ENCODE measurements around the gene STRIP2. TPM values are rescaled to one million over a fixed set of nuclear protein-coding genes. Genes with fewer than 3 reads are reported as not detected.
"Not testable (repeated sequence)": the region's sequence is repeated elsewhere in the genome, so short reads cannot be mapped to it uniquely, and the experiment has no call there.

Gene STRIP2
- total RNA-seq, 1 experiment from 2014 or later = 6.5 TPM

DNA sequence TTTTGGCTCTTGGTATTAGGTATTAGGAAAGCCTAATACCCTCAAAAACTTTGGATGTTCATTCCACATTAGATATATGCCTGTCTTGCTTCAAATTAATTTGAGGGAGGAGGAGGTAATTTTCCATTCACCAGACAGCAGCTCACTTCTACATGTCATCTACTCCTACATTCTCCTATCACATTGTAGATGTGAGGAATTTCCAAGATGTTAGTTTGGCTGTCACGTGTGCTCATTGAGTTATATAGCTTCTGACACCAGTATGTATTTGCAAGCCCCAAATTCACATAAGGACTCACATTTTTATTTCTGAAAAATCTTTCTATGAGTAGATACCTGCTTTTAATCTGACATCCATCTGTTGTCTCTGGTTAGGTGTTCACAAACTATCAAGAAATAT lies 45.6 kb downstream of the STRIP2 start:
- Histone ChIP-seq H3K9me3 (no peaks in the 10 kb centered on the region), H3K4me3 (ENCODE audit: low read depth, low read length) (no peak overlapping the region), H3K4me1 (no peaks in the 10 kb centered on the region), H3K36me3 (ENCODE audit: control insufficient read depth, insufficient read depth, low read length) (no peaks in the 10 kb centered on the region), H3K27me3 (replicated peaks; ENCODE audit: control insufficient read depth, insufficient read depth, low read length) (no peaks in the 10 kb centered on the region)
- no peaks in the 10 kb centered on the region for H3K36me3 Mint-ChIP-seq (ENCODE audit: insufficient read depth, unreplicated experiment)
- no peaks in the 10 kb centered on the region for H3K4me1 Mint-ChIP-seq (ENCODE audit: low read depth, unreplicated experiment)
- no peak overlapping the region for H3K4me3 Mint-ChIP-seq (ENCODE audit: unreplicated experiment)
- DNase-seq = no peak
- H3K27me3 Mint-ChIP-seq (ENCODE audit: insufficient read depth, unreplicated experiment) = no peaks in the 10 kb centered on the region
- no TSS peak for BruUV-seq (replicated peaks)
- H3K27ac Mint-ChIP-seq (ENCODE audit: unreplicated experiment) = no peak overlapping the region
- no peaks in the 10 kb centered on the region for H3K9me3 Mint-ChIP-seq (ENCODE audit: unreplicated experiment)
- intact Hi-C loops (cut with micrococcal nuclease; ENCODE audit: unreplicated experiment) = no loop called here
- ChIA-PET POLR2A (no interaction called here), CTCF (no interaction called here)
- TF ChIP-seq CTCF (IDR thresholded peaks at IDR 0.05; ENCODE audit: insufficient read depth in 1 of 2, low read depth in 1 of 2, low read length in 1 of 2, severe bottlenecking in 1 of 2, unreplicated experiment in 1 of 2) = no peak

DNA sequence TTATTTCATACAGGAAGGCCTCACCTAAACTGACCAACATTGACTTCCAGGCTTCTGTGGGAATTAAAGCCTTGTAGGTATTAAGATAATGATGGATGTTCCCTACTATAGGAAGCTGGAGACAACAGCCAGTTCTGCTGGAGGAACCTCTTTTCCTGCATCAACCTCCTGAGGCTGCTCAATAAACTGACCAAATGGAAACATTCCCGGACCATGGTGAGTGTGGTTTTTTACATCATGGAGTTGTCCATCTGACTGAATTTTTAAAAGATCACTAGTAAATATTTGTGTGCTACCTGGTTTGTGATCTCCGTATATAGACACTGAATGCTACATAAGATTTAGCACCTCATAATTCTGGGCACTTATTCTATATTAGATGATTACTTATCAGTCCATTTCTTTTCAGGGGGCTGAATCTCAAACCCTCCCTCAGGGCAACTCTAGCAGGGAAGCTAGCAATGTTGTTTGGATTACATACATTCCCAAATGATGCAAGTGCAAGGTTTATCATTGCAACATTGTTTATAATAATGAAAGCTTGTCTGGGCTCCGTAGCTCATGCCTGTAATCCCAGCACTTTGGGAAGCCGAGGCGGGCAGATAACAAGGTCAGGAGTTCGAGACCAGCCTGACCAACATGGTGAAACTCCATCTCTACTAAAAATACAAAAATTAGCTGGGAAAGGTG lies 46.6 kb downstream of the STRIP2 start:
- TF ChIP-seq CTCF (IDR thresholded peaks at IDR 0.05; ENCODE audit: insufficient read depth in 1 of 2, low read depth in 1 of 2, low read length in 1 of 2, severe bottlenecking in 1 of 2, unreplicated experiment in 1 of 2) = no peak

GRCh38 chr7:129481376-129481775 lies 47.1 kb downstream of the STRIP2 start:
- H3K27me3 ChIP-seq (replicated peaks; ENCODE audit: control insufficient read depth, insufficient read depth, low read length); H3K4me1 Mint-ChIP-seq (ENCODE audit: low read depth, unreplicated experiment); H3K36me3 Mint-ChIP-seq (ENCODE audit: insufficient read depth, unreplicated experiment); H3K4me3 ChIP-seq (ENCODE audit: low read depth, low read length); CTCF ChIA-PET; H3K27ac Mint-ChIP-seq (ENCODE audit: unreplicated experiment); H3K4me3 Mint-ChIP-seq (ENCODE audit: unreplicated experiment); H3K4me1 ChIP-seq; DNase-seq; H3K36me3 ChIP-seq (ENCODE audit: control insufficient read depth, insufficient read depth, low read length); H3K9me3 ChIP-seq; H3K9me3 Mint-ChIP-seq (ENCODE audit: unreplicated experiment); POLR2A ChIA-PET; H3K27me3 Mint-ChIP-seq (ENCODE audit: insufficient read depth, unreplicated experiment); BruUV-seq (replicated peaks); intact Hi-C loops (cut with micrococcal nuclease; ENCODE audit: unreplicated experiment): not testable (repeated sequence)

More for the DNA sequence above, 46.6 kb downstream of the STRIP2 start:
- Histone ChIP-seq H3K9me3 (no peaks in the 10 kb centered on the region), H3K4me3 (ENCODE audit: low read depth, low read length) (no peak overlapping the region), H3K4me1 (no peaks in the 10 kb centered on the region), H3K27me3 (replicated peaks; ENCODE audit: control insufficient read depth, insufficient read depth, low read length) (no peaks in the 10 kb centered on the region), H3K36me3 (ENCODE audit: control insufficient read depth, insufficient read depth, low read length) (no peaks in the 10 kb centered on the region)
- Mint-ChIP-seq H3K27ac (ENCODE audit: unreplicated experiment) (no peak overlapping the region), H3K4me1 (ENCODE audit: low read depth, unreplicated experiment) (no peaks in the 10 kb centered on the region), H3K27me3 (ENCODE audit: insufficient read depth, unreplicated experiment) (no peaks in the 10 kb centered on the region), H3K36me3 (ENCODE audit: insufficient read depth, unreplicated experiment) (no peaks in the 10 kb centered on the region), H3K4me3 (ENCODE audit: unreplicated experiment) (no peak overlapping the region), H3K9me3 (ENCODE audit: unreplicated experiment) (no peaks in the 10 kb centered on the region)
- intact Hi-C loops (cut with micrococcal nuclease; ENCODE audit: unreplicated experiment) = no loop called here
- no peak for DNase-seq
- no TSS peak for BruUV-seq (replicated peaks)
- POLR2A ChIA-PET = no interaction called here
- CTCF ChIA-PET = no interaction called here

- Mint-ChIP-seq H3K27me3 (ENCODE audit: insufficient read depth, unreplicated experiment) (no peaks in the 10 kb centered on the region), H3K4me3 (ENCODE audit: unreplicated experiment) (no peak overlapping the region), H3K9me3 (ENCODE audit: unreplicated experiment) (no peaks in the 10 kb centered on the region), H3K4me1 (ENCODE audit: low read depth, unreplicated experiment) (no peaks in the 10 kb centered on the region), H3K36me3 (ENCODE audit: insufficient read depth, unreplicated experiment) (no peaks in the 10 kb centered on the region), H3K27ac (ENCODE audit: unreplicated experiment) (no peak overlapping the region)
- no peaks in the 10 kb centered on the region for H3K4me1 ChIP-seq
- no peaks in the 10 kb centered on the region for H3K27me3 ChIP-seq (replicated peaks; ENCODE audit: control insufficient read depth, insufficient read depth, low read length)
- no peak for TF ChIP-seq CTCF (IDR thresholded peaks at IDR 0.05; ENCODE audit: insufficient read depth in 1 of 2, low read depth in 1 of 2, low read length in 1 of 2, severe bottlenecking in 1 of 2, unreplicated experiment in 1 of 2)
- no peaks in the 10 kb centered on the region for H3K36me3 ChIP-seq (ENCODE audit: control insufficient read depth, insufficient read depth, low read length)
- CTCF ChIA-PET = no interaction called here
- H3K4me3 ChIP-seq (ENCODE audit: low read depth, low read length) = no peak overlapping the region
- no peaks in the 10 kb centered on the region for H3K9me3 ChIP-seq
- intact Hi-C loops (cut with micrococcal nuclease; ENCODE audit: unreplicated experiment) = no loop called here
- no TSS peak for BruUV-seq (replicated peaks)
- no peak for DNase-seq
- POLR2A ChIA-PET = no interaction called here
Measured at GRCh38 chr7:129482781-129483180, 48.5 kb downstream of the STRIP2 start.
